Right lobe of liver (tissue), 4 donors: ENCODE results near the gene GALC.
A peak's percentile ranks its signal among the peaks of the same experiment; 100 is the strongest.

Experiments
- CTCF ChIP-seq, 4 donors: fragments of 200-600 bp in 3 of 4; fragments of 450-650 bp in 1 of 4; IDR thresholded peaks; one replicate each; pipeline versions ENCODE4 v1.5.1 to v1.8.0; 2016 to 2022; ENCODE audit warnings: antibody characterized with exemption in 4 of 4, mild to moderate bottlenecking in 2 of 4
- POLR2A ChIP-seq: fragments of 450-650 bp; IDR thresholded peaks from one replicate; pipeline ENCODE4 v1.6.1; 2017; ENCODE audit warnings: antibody characterized with exemption, mild to moderate bottlenecking
- donor health status: DM: no; HTN: no; CAD: no.
- donor health status: DM: no; HTN: no; CAD: no.
- donor health status: DM: no; HTN: yes; CAD: no.

GRCh38 chr14:87896393-87897380 lies 96.3 kb downstream of the GALC start:
- TF ChIP-seq CTCF (IDR thresholded peaks at IDR 0.05) (peak; percentile 55 to 79 (median 78)), POLR2A (no peak)
